HG02588 (cell line): ENCODE results near the gene PLK5.

Experiments
- ATAC-seq: cut with Tn5 transposase; IDR thresholded peaks from one replicate; pipeline ENCODE4 v1.9.1; 2021; ENCODE audit warnings: mild to moderate bottlenecking, moderate library complexity; ENCODE audit not compliant: unreplicated experiment

PLK5 gene

DNA sequence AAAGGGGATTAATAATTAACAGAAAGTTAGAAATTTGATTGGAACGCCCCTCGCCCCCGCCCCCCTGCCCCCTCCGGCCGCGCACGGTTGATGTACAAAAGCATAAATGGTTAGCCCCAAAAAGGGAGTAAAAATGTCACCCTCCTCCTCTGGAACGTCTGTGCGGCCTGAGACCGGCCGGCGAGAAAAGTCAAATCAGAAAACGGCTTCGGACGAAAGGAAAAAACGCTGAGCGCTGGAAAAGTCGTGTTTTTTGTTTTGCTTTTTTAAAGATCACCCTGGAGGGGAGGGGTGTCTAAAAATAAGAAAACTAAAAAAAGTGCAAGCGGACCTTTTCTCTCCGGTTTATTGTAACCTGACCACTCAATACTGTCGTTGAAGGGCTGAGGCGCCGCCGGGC, 31.1 kb downstream of the PLK5 start:
- no peak for ATAC-seq

DNA sequence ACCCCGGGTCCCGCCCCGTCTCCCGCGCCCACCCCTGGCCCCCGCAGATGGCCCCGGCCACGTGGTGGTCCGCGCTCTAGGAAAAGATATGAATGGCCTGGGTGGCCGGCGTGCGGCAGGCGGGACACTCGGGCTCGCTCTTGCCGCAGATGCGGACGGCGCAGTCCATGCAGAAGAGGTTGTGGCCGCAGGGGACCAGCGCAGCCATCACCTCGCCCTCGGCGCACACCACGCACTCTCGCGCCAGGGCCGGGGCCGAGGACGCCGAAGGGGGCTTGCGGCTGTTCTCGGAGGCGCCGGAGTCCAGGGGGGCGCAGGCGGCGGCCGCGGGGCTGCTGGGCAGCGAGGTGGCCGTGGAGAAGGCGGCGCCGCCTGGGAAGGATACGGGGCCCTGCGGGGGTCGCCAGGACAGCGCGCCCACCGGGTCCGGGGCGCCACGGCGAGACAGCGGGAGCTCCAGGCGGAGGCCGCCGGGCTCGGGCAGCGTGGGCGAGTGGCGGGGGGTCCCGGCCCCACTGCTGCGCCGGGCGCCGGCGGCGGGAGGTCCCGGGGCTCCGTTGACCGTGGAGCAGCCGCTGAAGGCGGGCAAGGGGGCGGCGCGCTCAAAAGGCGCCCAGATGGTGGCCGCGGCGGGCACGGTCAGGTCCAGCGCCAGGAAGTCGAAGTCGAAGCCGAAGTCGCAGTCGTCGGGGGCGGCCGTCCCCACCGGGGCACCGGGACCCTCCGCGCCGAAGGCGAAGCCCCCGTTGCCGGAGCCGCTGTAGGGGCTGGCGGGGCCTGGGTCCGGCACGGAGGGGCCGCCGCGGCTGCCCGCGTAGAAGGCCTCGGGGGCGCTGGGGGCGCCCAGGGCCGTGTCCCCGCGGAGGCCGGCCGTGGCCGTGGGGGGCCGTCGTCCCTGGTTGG, 31.9 kb downstream of the PLK5 start:
- no peak for ATAC-seq

- no peak for ATAC-seq
Measured at GRCh38 chr19:1556390-1557070, 32.7 kb downstream of the PLK5 start.

- ATAC-seq, result no peak
Measured at GRCh38 chr19:1558552-1558951, 34.7 kb downstream of the PLK5 start.

DNA sequence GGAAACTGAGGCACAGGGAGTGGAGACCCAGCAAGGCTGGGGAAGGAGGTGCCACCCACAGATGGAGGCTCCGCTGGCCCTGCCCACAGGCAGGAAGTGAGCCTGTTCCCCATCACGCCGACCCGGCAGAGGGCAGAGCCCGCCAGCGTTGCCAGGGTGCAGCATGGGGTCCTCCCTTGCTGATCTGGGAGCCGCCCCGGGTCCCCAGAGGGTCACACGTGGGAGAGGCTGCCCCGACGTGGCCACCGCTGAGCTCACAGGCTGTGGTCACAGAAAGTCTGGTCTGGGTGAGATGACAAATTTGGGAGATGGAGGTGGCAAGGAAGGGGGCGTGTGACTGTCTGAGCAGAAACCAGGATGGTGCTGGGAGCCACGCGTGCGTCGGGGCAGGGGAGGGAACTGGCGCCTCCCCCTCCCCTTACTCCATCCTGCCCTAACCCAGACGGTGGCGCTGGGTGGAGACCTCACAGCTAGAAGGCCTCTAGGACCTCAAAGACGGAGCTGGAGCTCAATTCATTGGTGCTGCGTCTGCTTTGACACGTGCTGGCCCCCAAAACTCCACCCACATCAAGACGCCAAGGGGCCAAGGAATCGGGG, 36.5 kb downstream of the PLK5 start:
- no peak for ATAC-seq

GRCh38 chr19:1561236-1561842, 37.5 kb downstream of the PLK5 start:
- ATAC-seq, result no peak

DNA sequence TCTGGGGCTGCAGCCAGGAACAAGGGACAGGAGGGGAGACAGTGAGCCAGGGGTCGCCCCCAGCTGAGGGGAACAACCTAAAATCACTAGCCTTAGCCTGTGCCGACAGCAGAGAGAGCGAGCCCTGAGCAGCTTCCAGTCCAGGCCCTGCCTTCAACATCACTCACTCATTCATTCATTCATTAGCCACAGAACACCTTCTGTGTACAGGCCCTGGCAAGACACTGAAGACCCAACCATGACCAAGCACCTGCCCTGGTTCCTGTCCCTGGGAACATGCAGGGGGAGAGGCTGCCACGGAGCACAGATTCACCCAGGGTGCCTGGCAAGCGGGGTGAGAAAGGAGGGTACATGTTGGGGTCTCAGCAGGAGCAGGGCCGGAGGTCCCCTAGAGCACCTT, 39.4 kb downstream of the PLK5 start:
- ATAC-seq, result no peak

DNA sequence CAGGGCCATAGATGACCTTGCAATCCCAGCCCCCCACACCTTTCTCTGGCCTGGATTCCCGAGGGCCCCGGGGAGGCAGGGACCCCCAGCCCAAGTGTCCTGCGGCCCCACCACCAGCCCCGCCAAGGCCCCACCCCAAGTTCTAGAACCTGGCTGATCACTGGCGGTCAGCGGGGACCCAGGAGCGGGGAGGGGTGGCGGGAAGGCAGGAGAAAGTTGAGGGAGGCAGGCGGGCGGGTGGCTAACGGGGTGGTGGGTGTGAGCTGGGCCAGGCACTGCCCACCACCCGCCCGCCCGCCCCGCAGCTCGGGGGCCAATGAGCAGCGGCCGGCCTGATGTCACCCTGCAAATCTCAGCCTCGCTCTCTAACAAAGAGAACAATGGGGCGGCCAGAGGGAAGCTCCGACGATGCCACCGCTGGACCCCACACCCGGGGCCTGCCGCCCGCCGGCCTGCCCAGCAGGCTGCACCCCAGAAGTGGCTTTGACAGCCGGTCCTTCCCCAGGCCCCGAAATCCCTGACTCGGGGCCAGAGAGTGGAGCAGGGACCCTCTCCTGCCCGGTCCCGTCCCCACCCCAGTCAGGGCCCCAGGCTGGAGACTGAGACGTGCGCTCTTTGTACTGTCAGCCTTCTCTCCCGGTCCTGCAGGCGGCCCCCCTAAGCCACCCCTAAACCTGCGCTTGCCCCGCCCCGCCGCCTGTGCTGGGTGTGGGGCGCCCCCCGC, 42.7 kb downstream of the PLK5 start:
- no peak for ATAC-seq

- no peak for ATAC-seq
Measured at GRCh38 chr19:1567116-1567847, 43.4 kb downstream of the PLK5 start.

DNA sequence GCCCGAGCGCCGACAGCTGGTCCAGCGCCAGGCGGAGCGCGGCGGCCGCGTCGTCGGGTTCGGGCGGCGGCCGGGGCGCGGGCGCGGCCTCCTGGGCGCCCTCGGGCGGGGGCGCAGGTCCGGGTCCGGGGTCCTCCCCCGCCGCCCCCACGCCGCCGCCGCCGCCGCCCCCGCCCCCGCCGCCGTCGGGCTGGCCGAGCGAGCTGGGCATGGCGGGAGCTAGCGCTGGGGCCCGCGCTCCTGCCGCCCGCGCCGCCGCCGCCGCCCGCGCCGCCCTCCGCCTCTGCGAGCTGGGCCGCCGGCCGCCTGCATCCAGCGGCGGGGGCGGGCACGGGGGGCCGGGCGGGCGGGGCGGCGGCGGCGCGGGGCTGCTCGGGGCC, 44.0 kb downstream of the PLK5 start:
- ATAC-seq, result peak; percentile 17

DNA sequence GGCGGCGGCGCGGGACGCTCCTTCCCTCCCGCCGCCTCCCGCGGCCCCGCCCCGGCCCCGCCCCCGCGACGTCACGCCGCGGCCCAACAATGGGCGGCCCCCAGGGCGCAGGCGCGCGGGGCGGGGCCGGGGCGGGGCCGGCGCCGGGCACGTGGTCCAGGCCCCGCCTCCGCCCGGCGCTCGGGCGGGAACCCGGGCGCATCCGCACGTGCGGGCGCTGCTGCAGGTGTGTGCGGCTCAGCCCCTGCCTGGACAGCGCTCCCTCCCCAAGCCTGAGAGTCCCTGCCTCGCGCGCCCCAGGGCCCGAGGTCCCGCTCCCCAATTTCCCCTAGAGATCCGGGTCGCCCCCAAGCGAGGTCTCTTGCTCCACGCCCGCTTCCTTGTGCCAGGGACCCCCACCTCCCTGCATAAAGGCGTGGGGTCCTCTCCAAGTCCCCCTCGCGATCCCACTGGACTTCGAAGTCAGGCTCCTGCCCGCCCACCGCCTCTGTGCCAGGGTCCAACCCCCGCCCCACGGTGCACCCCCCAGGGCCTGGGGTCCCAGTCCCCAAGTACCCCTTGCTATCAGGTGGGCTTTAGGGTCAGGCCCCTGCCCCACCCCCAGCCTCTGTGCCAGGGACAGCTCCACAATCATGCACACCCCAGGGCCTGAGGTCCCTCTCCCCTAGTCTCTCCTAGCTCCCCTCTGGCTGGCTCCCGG, 44.6 kb downstream of the PLK5 start, which contains the start of gene MEX3D:
TSS of gene MEX3D (minus strand) at position 6 of the 700 bp plus-strand sequence. CDS start 267 bp downstream, outside the sequence.
- ATAC-seq, result peak; percentile 71

GRCh38 chr19:1569997-1570396, 46.1 kb downstream of the PLK5 start:
- no peak for ATAC-seq

DNA sequence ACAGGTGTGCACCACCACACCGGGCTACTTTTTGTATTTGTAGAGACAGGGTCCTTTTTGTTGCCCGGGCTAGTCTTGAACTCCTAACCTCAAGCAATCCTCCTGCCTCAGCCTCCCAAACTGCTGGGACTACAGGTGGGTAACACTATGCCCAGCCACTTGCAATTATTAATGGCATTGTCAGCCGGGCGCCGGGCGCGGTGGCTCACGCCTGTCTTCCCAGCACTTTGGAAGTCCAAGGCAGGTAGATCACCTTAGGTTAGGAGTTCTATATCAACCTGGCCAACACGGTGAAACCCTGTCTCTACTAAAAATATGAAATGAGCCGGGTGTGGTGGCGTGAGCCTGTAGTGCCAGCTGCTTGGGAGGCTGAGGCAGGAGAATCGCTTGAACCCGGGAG, 47.0 kb downstream of the PLK5 start:
- no peak for ATAC-seq

DNA sequence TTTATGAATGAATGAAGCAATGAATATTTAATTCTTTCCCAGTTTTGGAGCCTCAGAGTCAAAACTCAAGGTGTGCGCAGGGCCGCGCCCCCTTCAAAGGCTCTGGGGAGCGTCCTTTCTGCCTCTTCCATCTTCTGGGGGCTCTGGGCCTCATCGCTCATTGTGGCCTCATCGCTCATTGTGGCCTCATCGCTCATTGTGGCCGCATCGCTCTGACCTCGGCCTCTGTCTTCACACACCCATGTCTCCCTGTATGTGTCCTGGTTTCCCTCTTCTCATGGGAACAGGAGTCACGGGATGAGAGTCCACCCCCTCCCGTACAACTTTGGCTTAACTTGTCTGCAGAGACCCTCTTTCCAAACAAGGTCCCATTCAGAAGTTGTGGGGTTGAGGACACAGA, 47.5 kb downstream of the PLK5 start:
- no peak for ATAC-seq

DNA sequence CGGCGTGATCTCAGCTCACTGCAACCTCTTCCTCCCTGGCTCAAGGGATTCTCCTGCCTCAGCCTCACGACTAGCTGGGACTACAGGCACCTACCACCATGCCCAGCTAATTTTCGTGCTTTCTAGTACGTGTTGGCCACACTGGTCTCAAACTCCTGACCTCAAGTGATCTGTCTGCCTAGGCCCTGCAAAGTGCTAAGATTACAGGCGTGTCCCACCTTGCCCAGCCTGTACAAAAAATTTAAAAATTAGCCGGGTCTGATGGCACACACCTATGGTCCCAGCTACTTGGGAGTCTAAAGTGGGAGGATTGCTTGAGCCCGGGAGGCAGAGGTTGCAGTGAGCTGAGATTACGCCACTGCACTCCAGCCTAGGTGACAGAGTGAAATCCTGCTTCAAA, 48.9 kb downstream of the PLK5 start:
- ATAC-seq, result no peak

GRCh38 chr19:1574354-1575136, 50.7 kb downstream of the PLK5 start:
- no peak for ATAC-seq

- no peak for ATAC-seq
Measured at GRCh38 chr19:1575323-1576241, 51.7 kb downstream of the PLK5 start.
